Ovary (tissue), 3 donors: ENCODE data around the gene B4GALT3.

ENCODE experiments used
- CTCF ChIP-seq, 3 donors: fragments of 450-650 bp in 2 of 3; fragments of 200-600 bp in 1 of 3; IDR thresholded peaks; one replicate each; pipeline versions ENCODE4 v1.5.1 to v1.8.0; 2016 to 2022; ENCODE audit warnings: antibody characterized with exemption in 3 of 3, mild to moderate bottlenecking in 1 of 3
- EP300 ChIP-seq: sonication (generic); formaldehyde crosslinking; IDR thresholded peaks from one replicate; pipeline ENCODE4 v1.6.1; 2017; ENCODE audit warnings: antibody characterized with exemption
- POLR2A ChIP-seq: fragments of 450-650 bp; IDR thresholded peaks from one replicate; pipeline ENCODE4 v1.6.1; 2017; ENCODE audit warnings: antibody characterized with exemption, mild to moderate bottlenecking, moderate library complexity
- donor health status: DM: no; HTN: no; CAD: no.

GRCh38 chr1:161188381-161188780, 11.1 kb upstream of the B4GALT3 start:
- TF ChIP-seq CTCF (IDR thresholded peaks at IDR 0.05) (no peak), EP300 (no peak), POLR2A (no peak)
